Thyroid gland (tissue), 4 donors: ENCODE results near the gene HOXD3. TPM values are rescaled to one million over a fixed set of nuclear protein-coding genes. Genes with fewer than 3 reads are reported as not detected.

ENCODE experiments used
- DNase-seq, 2 donors: peaks; one replicate each; pipeline ENCODE4 v3.0.0-alpha.2; 2019
- H3K27ac ChIP-seq, 3 donors: fragments of 200-600 bp; sonication (generic); 1 replicate in 2 of 3; 2 replicates in 1 of 3; pipeline ENCODE4 v1.5.1; 2016 to 2019; ENCODE audit warnings: mild to moderate bottlenecking in 1 of 3, moderate library complexity in 1 of 3
- H3K27me3 ChIP-seq: fragments of 200-600 bp; sonication (generic); one replicate; pipeline ENCODE4 v1.5.1; 2019
- H3K36me3 ChIP-seq, 2 donors: fragments of 200-600 bp; sonication (generic); one replicate each; pipeline ENCODE4 v1.5.1; 2016 to 2019
- H3K4me1 ChIP-seq, 2 donors: fragments of 200-600 bp; sonication (generic); one replicate each; pipeline ENCODE4 v1.5.1; 2017 to 2019
- H3K4me3 ChIP-seq, 3 donors: fragments of 200-600 bp; sonication (generic); replicated peaks in 1 of 3; 1 replicate in 2 of 3; 2 replicates in 1 of 3; pipeline ENCODE4 v1.5.1; 2016; ENCODE audit warnings: mild to moderate bottlenecking in 1 of 3
- H3K9me3 ChIP-seq: fragments of 200-600 bp; sonication (generic); one replicate; pipeline ENCODE4 v1.5.1; 2017
- POLR2A ChIP-seq, 2 donors: fragments of 450-650 bp; IDR thresholded peaks; one replicate each; pipeline ENCODE4 v1.6.1; 2017; ENCODE audit warnings: antibody characterized with exemption in 2 of 2, mild to moderate bottlenecking in 2 of 2, moderate library complexity in 1 of 2
- WGBS, 2 donors: methylation state at CpG; one replicate each; pipeline ENCODE4 v1.1.5; 2017; 5-methylcytosine and 5-hydroxymethylcytosine counted together
- intact Hi-C: fragments of 100-400 bp; cut with DNase I; formaldehyde crosslinking; loops from one replicate; pipeline ENCODE4 v1.15.1; 2023
- total RNA-seq, 4 donors: library from RNA; depleted of rRNA; stranded (reverse); fragments of >200 nt; gene quantifications; one replicate each; pipeline ENCODE4 v1.2.3, GENCODE V29; 2016
- TF ChIP-seq, protein P1 (sequence below), 6 experiments: fragments of 200-600 bp in 3 of 6; fragments of 450-650 bp in 3 of 6; sonication (generic) in 3 of 6; IDR thresholded peaks; one replicate each; pipeline ENCODE4 v1.5.1; 2016 to 2019; ENCODE audit warnings: antibody characterized with exemption in 6 of 6, mild to moderate bottlenecking in 2 of 6, inconsistent platforms in 1 of 6, moderate library complexity in 1 of 6

HOXD3 gene
- total RNA-seq, 4 donors from 2014 or later, result 0.75 to 5.0 (median 3.1) TPM

DNA sequence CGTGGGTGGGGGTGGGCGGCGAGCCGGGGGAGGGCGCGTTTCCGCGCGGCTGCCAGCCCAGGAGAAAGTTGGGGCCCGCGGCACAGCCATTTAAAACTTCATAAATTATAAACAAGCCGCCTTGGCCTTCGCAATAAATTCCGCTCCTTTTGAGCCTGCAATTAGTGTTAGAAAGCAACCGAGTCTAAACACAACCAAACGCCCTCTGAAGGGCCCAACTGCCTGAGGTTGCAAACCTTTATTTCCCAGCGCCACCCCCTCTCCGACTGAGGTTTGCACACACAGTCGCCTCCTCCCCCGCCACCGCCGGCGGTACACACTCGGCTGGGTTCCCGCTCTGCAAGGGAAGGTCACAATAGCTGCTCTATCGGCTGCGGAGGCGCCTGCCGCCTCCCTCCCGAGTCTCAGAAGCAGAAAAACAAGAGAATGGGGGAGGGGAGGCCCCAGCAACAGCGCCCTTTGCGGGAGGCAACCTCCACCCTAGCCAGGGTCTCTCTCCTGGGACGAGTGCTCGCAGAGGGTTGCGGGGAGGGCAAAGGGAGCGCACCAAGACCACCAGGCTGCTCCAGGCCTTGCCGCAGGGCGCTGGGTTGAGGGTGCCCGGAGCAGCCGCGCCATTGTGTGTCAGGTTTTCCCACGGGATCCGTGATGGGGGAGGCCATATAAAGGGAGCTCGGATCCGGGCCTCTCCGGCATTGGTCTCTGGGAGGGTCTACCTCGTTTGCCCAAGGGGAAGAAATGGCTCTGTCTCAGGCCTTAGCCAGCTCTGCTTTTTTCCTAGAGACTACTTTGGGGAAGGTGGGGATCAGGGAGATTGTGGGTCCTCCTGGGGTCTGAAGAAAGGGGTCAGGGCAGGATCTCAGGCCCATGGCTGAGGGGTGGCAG lies 18.0 kb downstream of the HOXD3 start:
- DNase-seq, result no peak
- intact Hi-C loops, result no loop called here
- peaks cover 57% of the 10 kb centered on the region for H3K27me3 ChIP-seq
- WGBS, 2 donors, result 18 to 35% methylated on average over 22 to 32 of the region's 47 CpGs
- TF ChIP-seq POLR2A (IDR thresholded peaks at IDR 0.05), result no peak
- TF ChIP-seq, protein P1, sequence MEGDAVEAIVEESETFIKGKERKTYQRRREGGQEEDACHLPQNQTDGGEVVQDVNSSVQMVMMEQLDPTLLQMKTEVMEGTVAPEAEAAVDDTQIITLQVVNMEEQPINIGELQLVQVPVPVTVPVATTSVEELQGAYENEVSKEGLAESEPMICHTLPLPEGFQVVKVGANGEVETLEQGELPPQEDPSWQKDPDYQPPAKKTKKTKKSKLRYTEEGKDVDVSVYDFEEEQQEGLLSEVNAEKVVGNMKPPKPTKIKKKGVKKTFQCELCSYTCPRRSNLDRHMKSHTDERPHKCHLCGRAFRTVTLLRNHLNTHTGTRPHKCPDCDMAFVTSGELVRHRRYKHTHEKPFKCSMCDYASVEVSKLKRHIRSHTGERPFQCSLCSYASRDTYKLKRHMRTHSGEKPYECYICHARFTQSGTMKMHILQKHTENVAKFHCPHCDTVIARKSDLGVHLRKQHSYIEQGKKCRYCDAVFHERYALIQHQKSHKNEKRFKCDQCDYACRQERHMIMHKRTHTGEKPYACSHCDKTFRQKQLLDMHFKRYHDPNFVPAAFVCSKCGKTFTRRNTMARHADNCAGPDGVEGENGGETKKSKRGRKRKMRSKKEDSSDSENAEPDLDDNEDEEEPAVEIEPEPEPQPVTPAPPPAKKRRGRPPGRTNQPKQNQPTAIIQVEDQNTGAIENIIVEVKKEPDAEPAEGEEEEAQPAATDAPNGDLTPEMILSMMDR (IDR thresholded peaks at IDR 0.05), result no peak
- H3K36me3 ChIP-seq, result no peaks in the 10 kb centered on the region
- no peaks in the 10 kb centered on the region for H3K9me3 ChIP-seq
- H3K27ac ChIP-seq, result no peak overlapping the region
- peaks cover 14 to 15% of the 10 kb centered on the region in 2 donors for H3K4me1 ChIP-seq
- H3K4me3 ChIP-seq, result no peak overlapping the region

DNA sequence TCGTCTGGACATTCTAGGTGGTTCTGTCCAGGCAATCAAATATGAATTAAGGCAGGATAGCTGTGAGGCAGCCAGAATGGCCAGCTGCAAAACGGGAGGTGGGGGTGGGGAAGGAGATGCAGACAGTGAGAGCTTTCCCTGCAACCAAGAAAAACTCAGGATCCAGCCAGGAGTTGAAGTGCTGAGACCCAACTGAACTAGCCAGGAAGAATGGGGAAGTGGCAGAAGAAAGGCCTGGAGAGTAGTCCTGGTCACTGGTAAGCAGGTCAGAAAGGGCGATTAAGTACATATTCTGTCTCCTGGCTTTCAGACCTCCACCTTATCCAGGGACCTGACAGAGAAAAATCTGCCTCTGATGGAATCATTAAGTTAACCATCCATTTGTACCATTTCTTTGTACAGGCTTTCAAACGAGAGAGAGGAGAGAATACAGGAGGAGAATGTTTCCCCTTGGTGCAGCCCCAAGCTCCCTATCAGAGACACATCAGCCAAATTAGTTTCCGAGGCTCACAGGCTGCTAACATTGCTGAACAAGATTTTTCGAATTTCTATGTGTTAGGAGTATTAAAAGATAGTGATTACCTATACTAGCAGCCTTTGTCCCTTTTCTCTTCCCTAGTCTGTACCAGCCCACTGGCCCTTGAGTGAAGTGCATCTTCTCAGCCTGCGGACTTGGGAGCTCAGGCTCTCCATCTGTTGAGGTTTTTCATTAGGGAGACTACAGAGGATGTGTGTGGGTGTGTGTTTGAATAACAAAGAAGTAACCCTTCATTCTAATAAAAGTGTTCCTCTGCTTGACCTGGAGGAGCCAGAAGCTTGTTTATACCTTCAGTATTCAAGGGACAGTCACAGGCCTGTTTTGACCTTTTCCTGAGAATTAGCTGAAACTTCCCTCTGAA lies 18.9 kb downstream of the HOXD3 start:
- H3K4me3 ChIP-seq, result no peak overlapping the region
- intact Hi-C loops, result no loop called here
- WGBS, 2 donors, result 69 to 72% methylated on average over 7 of the region's 7 CpGs
- H3K36me3 ChIP-seq, result no peaks in the 10 kb centered on the region
- peaks cover 57% of the 10 kb centered on the region for H3K27me3 ChIP-seq
- DNase-seq, result no peak
- peaks cover 14 to 15% of the 10 kb centered on the region in 2 donors for H3K4me1 ChIP-seq
- TF ChIP-seq, protein P1 (IDR thresholded peaks at IDR 0.05), result no peak
- no peak for TF ChIP-seq POLR2A (IDR thresholded peaks at IDR 0.05)
- no peak overlapping the region for H3K27ac ChIP-seq
- H3K9me3 ChIP-seq, result no peaks in the 10 kb centered on the region

DNA sequence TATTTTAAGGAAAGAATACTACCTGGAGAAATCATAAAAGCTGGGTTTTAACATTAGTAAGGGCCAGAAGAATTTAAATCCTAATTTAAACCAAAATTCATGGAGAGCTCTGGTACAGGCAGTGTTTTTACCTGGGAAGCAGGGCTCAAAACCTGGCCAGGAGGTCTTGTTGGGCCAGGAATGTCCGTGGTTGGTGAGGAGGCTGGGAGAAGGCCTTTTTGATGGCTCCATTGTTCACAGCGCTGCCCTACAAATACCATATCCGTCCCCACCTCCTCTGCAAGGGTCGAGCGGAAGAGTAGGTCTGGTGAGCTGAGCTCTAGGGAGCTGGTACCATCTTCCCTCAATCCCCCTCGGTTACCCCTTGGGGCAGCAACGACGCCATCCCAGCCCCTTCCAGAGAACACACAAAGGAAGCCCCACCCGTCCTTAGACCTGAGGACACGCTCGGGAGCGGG lies 20.5 kb downstream of the HOXD3 start:
- Histone ChIP-seq H3K9me3 (no peaks in the 10 kb centered on the region), H3K4me3 (no peak overlapping the region), H3K36me3 (no peaks in the 10 kb centered on the region), H3K27ac (no peak overlapping the region), H3K4me1 (peaks cover 7 to 8% of the 10 kb centered on the region in 2 donors), H3K27me3 (peaks cover 47% of the 10 kb centered on the region)
- intact Hi-C loops, result no loop called here
- no peak for DNase-seq
- 12 to 29% methylated on average over 4 to 5 of the region's 12 CpGs for WGBS, 2 donors
- TF ChIP-seq, protein P1 (IDR thresholded peaks at IDR 0.05), result no peak
- no peak for TF ChIP-seq POLR2A (IDR thresholded peaks at IDR 0.05)

DNA sequence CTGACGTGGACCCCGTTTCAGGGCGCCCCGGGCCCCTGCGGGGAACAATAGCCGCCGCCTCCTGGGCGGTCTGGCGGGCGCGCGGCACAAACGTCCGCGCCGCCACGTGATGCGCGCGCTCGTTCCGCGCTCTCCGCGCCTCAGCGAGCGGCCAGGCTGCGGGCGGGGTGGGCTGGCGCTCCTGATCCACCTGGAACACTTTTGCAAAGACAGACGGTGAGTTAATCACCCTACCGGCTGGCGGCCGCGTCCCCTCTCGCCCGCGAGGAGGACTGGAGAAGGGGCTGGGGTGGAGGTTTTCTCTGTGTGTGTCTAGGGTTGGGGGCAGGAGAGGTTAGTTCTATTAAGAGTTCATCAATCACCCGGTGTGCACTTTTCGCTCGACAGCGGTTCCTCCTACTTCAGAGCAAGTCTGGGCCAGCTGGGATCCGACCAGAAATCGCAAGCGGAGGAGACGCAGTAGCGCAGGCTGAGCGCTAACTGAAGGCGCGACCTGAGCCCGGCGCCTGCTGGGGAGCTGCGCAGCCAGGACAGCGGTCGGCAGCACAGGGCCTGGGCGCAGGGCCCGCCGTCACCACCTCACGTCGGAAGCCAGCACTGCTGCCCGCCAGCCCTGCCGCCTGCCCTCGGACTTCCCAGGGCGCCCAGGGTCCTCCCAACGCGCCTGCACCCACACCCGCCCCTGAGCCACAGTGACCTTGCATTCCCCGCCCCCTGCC lies 21.1 kb downstream of the HOXD3 start:
- Histone ChIP-seq H3K27me3 (peaks cover 42% of the 10 kb centered on the region), H3K4me3 (peak overlapping the region in 1 of 3 donors; percentile 12), H3K9me3 (no peaks in the 10 kb centered on the region), H3K4me1 (peaks cover 7 to 8% of the 10 kb centered on the region in 2 donors), H3K27ac (no peak overlapping the region), H3K36me3 (no peaks in the 10 kb centered on the region)
- WGBS, 2 donors, result 2 to 6% methylated on average over 17 to 26 of the region's 68 CpGs
- intact Hi-C loops, result no loop called here
- DNase-seq, result no peak
- TF ChIP-seq, protein P1 (IDR thresholded peaks at IDR 0.05), result no peak
- TF ChIP-seq POLR2A (IDR thresholded peaks at IDR 0.05), result no peak
